Caco-2 (cell line): ENCODE results near the gene TUBGCP5. TPM values are rescaled to one million over a fixed set of nuclear protein-coding genes. Genes with fewer than 3 reads are reported as not detected.
"Not testable (repeated sequence)": the region's sequence is repeated elsewhere in the genome, so short reads cannot be mapped to it uniquely, and the experiment has no call there.

Experiments used
- BruUV-seq: library from RNA; stranded (reverse); fragments of 400-500 nt; replicated peaks from 2 replicates; lab custom pipeline; 2021; lab: Mats Ljungman, UMichigan
- CTCF ChIA-PET: fragments of 300-600 bp; sonication (Branson Sonifier 250); formaldehyde crosslinking; loops from one replicate; lab custom pipeline; 2022; ENCODE audit warnings: antibody characterized with exemption; lab: Charles Lee
- POLR2A ChIA-PET: fragments of 300-600 bp; sonication (Branson Sonifier 250); formaldehyde crosslinking; loops from one replicate; lab custom pipeline; 2022; ENCODE audit warnings: antibody characterized with exemption; lab: Charles Lee
- DNase-seq, 2 experiments: peaks; one replicate each; pipeline versions ENCODE4 v3.0.0 to v3.0.0-alpha.2; 2020 to 2022
- H3K27me3 ChIP-seq: replicated peaks from 2 replicates; pipeline ENCODE4 v1.6.0; 2011; ENCODE audit warnings: low read length; ENCODE audit not compliant: control insufficient read depth, insufficient read depth
- H3K36me3 ChIP-seq: 2 replicates; pipeline ENCODE4 v1.5.1; 2011; ENCODE audit warnings: low read length; ENCODE audit not compliant: control insufficient read depth, insufficient read depth
- H3K4me1 ChIP-seq: fragments of 250-450 bp; sonication (Bioruptor Pico); 2 replicates; pipeline ENCODE4 v1.5.1; 2020; ENCODE audit warnings: mild to moderate bottlenecking
- H3K4me3 ChIP-seq: 2 replicates; pipeline ENCODE4 v1.5.1; 2011; ENCODE audit warnings: low read depth, mild to moderate bottlenecking, control low read depth, low read length
- H3K9me3 ChIP-seq: fragments of 250-450 bp; sonication (Bioruptor Pico); 2 replicates; pipeline ENCODE4 v1.5.1; 2020; ENCODE audit warnings: mild to moderate bottlenecking, moderate library complexity
- H3K27ac Mint-ChIP-seq: one replicate; pipeline ENCODE4 v1.8.0; 2022; ENCODE audit warnings: mixed read lengths; ENCODE audit not compliant: unreplicated experiment
- H3K27me3 Mint-ChIP-seq: one replicate; pipeline ENCODE4 v1.8.0; 2022; ENCODE audit warnings: mixed read lengths; ENCODE audit not compliant: insufficient read depth, unreplicated experiment
- H3K36me3 Mint-ChIP-seq: one replicate; pipeline ENCODE4 v1.8.0; 2022; ENCODE audit warnings: mild to moderate bottlenecking, mixed read lengths; ENCODE audit not compliant: insufficient read depth, unreplicated experiment
- H3K4me1 Mint-ChIP-seq: one replicate; pipeline ENCODE4 v1.8.0; 2022; ENCODE audit warnings: low read depth, mixed read lengths; ENCODE audit not compliant: unreplicated experiment
- H3K4me3 Mint-ChIP-seq: one replicate; pipeline ENCODE4 v1.8.0; 2022; ENCODE audit warnings: mild to moderate bottlenecking, moderate library complexity, mixed read lengths; ENCODE audit not compliant: unreplicated experiment
- H3K9me3 Mint-ChIP-seq: one replicate; pipeline ENCODE4 v1.8.0; 2022; ENCODE audit warnings: mixed read lengths; ENCODE audit not compliant: unreplicated experiment
- intact Hi-C: fragments of 100-400 bp; cut with micrococcal nuclease; formaldehyde crosslinking; loops from one replicate; pipeline ENCODE4 v1.10.0; 2022; ENCODE audit not compliant: unreplicated experiment
- total RNA-seq: library from RNA; stranded (reverse); gene quantifications from 2 replicates; pipeline ENCODE4 v1.2.3, GENCODE V29; 2022
- TF ChIP-seq, protein P1 (sequence below), 2 experiments: fragments of 200-600 bp in 1 of 2; IDR thresholded peaks; 1 replicate in 1 of 2; 2 replicates in 1 of 2; pipeline versions ENCODE4 v1.5.1 to v1.8.0; 2011 to 2022; ENCODE audit warnings: antibody characterized with exemption in 1 of 2, control low read depth in 1 of 2, inconsistent platforms in 1 of 2, low read depth in 1 of 2, low read length in 1 of 2, mild to moderate bottlenecking in 1 of 2, moderate library complexity in 1 of 2; ENCODE audit not compliant: insufficient read depth in 1 of 2, severe bottlenecking in 1 of 2, unreplicated experiment in 1 of 2

Gene TUBGCP5
- total RNA-seq, 1 experiment from 2014 or later = 53.1 TPM

DNA sequence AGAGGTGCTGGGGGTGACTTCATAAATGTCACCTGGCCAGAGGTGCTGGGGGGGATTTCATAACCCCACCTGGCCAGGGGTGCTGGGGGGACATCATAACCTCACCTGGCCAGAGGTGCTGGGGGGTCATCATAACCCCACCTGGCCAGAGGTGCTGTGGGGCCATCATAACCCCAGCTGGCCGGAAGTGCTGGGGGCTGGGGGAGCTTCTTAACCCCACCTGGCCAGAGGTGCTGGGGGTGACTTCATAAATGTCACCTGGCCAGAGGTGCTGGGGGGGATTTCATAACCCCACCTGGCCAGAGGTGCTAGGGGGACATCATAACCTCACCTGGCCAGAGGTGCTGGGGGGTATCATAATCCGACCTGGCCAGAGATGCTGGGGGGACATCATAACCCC lies 4.6 kb upstream of the TUBGCP5 start:
- H3K36me3 Mint-ChIP-seq, H3K9me3 ChIP-seq, BruUV-seq, H3K27me3 Mint-ChIP-seq, H3K4me3 ChIP-seq, POLR2A ChIA-PET, CTCF ChIA-PET, H3K9me3 Mint-ChIP-seq, H3K4me1 ChIP-seq, DNase-seq, H3K4me3 Mint-ChIP-seq, intact Hi-C loops, H3K27me3 ChIP-seq, H3K27ac Mint-ChIP-seq, H3K36me3 ChIP-seq, H3K4me1 Mint-ChIP-seq: not testable (repeated sequence)

DNA sequence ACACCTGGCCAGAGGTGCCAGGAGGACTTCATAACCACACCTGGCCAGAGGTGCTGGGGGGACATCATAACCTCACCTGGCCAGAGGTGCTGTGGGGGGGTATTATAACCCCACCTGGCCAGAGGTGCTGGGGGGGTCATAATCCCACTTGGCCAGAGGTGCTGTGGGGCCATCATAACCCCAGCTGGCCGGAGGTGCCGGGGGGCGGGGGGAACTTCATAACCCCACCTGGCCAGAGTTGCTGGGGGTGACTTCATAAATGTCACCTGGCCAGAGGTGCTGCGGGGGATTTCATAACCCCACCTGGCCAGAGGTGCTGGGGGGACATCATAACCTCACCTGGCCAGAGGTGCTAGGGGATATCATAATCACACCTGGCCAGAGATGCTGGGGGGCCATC lies 4.2 kb upstream of the TUBGCP5 start:
- H3K27ac Mint-ChIP-seq, BruUV-seq, H3K9me3 Mint-ChIP-seq, H3K36me3 ChIP-seq, intact Hi-C loops, DNase-seq, POLR2A ChIA-PET, H3K9me3 ChIP-seq, H3K4me1 ChIP-seq, CTCF ChIA-PET, H3K27me3 ChIP-seq, H3K4me3 Mint-ChIP-seq, H3K27me3 Mint-ChIP-seq, H3K36me3 Mint-ChIP-seq, H3K4me1 Mint-ChIP-seq, H3K4me3 ChIP-seq: not testable (repeated sequence)

DNA sequence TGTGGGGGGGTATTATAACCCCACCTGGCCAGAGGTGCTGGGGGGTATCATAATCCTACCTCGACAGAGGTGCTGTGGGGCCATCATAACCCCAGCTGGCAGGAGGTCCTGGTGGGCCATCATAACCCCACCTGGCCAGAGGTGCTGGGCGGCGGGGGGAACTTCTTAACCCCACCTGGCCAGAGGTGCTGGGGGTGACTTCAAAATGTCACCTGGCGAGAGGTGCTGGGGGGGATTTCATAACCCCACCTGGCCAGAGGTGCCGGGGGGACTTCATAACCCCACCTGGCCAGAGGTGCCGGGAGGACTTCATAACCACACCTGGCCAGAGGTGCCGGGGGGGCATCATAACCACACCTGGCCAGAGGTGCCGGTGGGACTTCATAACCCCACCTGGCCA lies 2.4 kb upstream of the TUBGCP5 start:
- H3K27ac Mint-ChIP-seq, H3K4me1 Mint-ChIP-seq, BruUV-seq, H3K9me3 Mint-ChIP-seq, H3K9me3 ChIP-seq, H3K27me3 Mint-ChIP-seq, POLR2A ChIA-PET, H3K36me3 Mint-ChIP-seq, CTCF ChIA-PET, H3K27me3 ChIP-seq, H3K4me3 ChIP-seq, H3K4me3 Mint-ChIP-seq, H3K36me3 ChIP-seq, DNase-seq, intact Hi-C loops: not testable (repeated sequence)
- peaks cover 11% of the 10 kb centered on the region for H3K4me1 ChIP-seq

DNA sequence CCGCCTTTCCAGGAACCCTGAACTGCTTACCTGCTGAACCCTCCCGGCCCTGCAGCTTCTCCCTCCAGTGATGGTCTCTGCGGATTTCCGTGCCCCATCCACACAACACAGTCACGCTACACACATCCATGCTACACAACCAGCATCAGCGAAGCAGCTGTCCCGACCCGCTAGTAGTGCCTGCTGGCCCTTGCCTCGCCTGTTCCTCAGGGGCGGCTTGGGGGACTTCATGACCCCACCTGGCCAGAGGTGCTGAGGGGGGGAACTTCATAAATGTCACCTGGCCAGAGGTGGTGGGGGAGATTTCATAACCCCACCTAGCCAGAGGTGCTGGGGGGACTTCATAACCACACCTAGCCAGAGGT lies 530 bp upstream of the TUBGCP5 start:
- peak in 1 of 2 experiments; percentile 54 for DNase-seq
- ChIA-PET CTCF (interaction anchor here (0.6 to 1.3 kb wide), 4 partner anchors 17 to 838 kb away, joined by 3 to 4 read pairs (median 4); no protein-coding TSS in a partner anchor), POLR2A (interaction anchor here (0.5 to 1.7 kb wide), 11 partner anchors 9 to 444 kb away, joined by 3 to 10 read pairs (median 4); partner anchors contain the start of genes CYFIP1 and NIPA2)
- peak overlapping the region; percentile 99 for H3K27ac Mint-ChIP-seq
- H3K4me1 Mint-ChIP-seq = peaks cover 15% of the 10 kb centered on the region
- peaks cover 16% of the 10 kb centered on the region for H3K36me3 Mint-ChIP-seq
- no peaks in the 10 kb centered on the region for H3K9me3 Mint-ChIP-seq
- TSS peak; percentile 100 for BruUV-seq
- intact Hi-C loops = loop anchor here (2.0 to 5.0 kb wide), 4 partner anchors 33 to 427 kb away; no protein-coding TSS in a partner anchor
- Histone ChIP-seq H3K36me3 (peaks cover 10% of the 10 kb centered on the region), H3K4me3 (peak overlapping the region; percentile 79), H3K27me3 (no peaks in the 10 kb centered on the region), H3K4me1 (peaks cover 11% of the 10 kb centered on the region), H3K9me3 (no peaks in the 10 kb centered on the region)
- peak overlapping the region; percentile 99 for H3K4me3 Mint-ChIP-seq
- TF ChIP-seq, protein P1, sequence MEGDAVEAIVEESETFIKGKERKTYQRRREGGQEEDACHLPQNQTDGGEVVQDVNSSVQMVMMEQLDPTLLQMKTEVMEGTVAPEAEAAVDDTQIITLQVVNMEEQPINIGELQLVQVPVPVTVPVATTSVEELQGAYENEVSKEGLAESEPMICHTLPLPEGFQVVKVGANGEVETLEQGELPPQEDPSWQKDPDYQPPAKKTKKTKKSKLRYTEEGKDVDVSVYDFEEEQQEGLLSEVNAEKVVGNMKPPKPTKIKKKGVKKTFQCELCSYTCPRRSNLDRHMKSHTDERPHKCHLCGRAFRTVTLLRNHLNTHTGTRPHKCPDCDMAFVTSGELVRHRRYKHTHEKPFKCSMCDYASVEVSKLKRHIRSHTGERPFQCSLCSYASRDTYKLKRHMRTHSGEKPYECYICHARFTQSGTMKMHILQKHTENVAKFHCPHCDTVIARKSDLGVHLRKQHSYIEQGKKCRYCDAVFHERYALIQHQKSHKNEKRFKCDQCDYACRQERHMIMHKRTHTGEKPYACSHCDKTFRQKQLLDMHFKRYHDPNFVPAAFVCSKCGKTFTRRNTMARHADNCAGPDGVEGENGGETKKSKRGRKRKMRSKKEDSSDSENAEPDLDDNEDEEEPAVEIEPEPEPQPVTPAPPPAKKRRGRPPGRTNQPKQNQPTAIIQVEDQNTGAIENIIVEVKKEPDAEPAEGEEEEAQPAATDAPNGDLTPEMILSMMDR (IDR thresholded peaks at IDR 0.05; ENCODE audit: insufficient read depth in 1 of 2, low read depth in 1 of 2, low read length in 1 of 2, severe bottlenecking in 1 of 2, unreplicated experiment in 1 of 2) = no peak
- H3K27me3 Mint-ChIP-seq = no peaks in the 10 kb centered on the region
